Lung (tissue), 12 donors: ENCODE measurements around the gene LDLR. TPM values are rescaled to one million over a fixed set of nuclear protein-coding genes. Genes with fewer than 3 reads are reported as not detected.
A peak's percentile ranks its signal among the peaks of the same experiment; 100 is the strongest.

Experiments used
- ATAC-seq: fragments of 200-7000 bp; cut with Tn5 transposase; one replicate; pipeline ENCODE4 v1.9.1; 2020; ENCODE audit warnings: moderate number of reproducible peaks; ENCODE audit not compliant: insufficient read depth, low FRiP score
- DNase-seq, 3 donors: peaks; one replicate each; pipeline ENCODE4 v3.0.0-alpha.2; 2013 to 2017
- H3K27ac ChIP-seq, 2 donors: one replicate each; pipeline ENCODE4 v1.5.1; 2013; ENCODE audit warnings: mild to moderate bottlenecking in 2 of 2, moderate library complexity in 2 of 2, control low read depth in 1 of 2, inconsistent platforms in 1 of 2, low read depth in 1 of 2, low read length in 1 of 2
- H3K27me3 ChIP-seq, 3 donors: one replicate each; pipeline ENCODE4 v1.5.1; 2013; ENCODE audit warnings: low read length in 2 of 3; ENCODE audit not compliant: control insufficient read depth in 3 of 3, insufficient read depth in 3 of 3
- H3K36me3 ChIP-seq, 4 donors: one replicate each; pipeline ENCODE4 v1.5.1; 2013; ENCODE audit warnings: low read length in 4 of 4, mild to moderate bottlenecking in 1 of 4, moderate library complexity in 1 of 4; ENCODE audit not compliant: control insufficient read depth in 4 of 4, insufficient read depth in 4 of 4
- H3K4me1 ChIP-seq, 5 donors: one replicate each; pipeline ENCODE4 v1.5.1; 2013; ENCODE audit warnings: low read length in 5 of 5, mild to moderate bottlenecking in 2 of 5, moderate library complexity in 1 of 5; ENCODE audit not compliant: control insufficient read depth in 5 of 5, insufficient read depth in 5 of 5
- H3K4me3 ChIP-seq: one replicate; pipeline ENCODE4 v1.5.1; 2013; ENCODE audit warnings: mild to moderate bottlenecking, control low read depth, moderate library complexity
- H3K9ac ChIP-seq, 2 donors: one replicate each; pipeline ENCODE4 v1.5.1; 2013; ENCODE audit warnings: low read length in 2 of 2, control low read depth in 1 of 2; ENCODE audit not compliant: insufficient read depth in 1 of 2
- H3K9me3 ChIP-seq, 4 donors: one replicate each; pipeline ENCODE4 v1.5.1; 2013; ENCODE audit warnings: low read length in 3 of 4, mild to moderate bottlenecking in 1 of 4, moderate library complexity in 1 of 4; ENCODE audit not compliant: control insufficient read depth in 4 of 4, insufficient read depth in 3 of 4
- CTCF ChIP-seq: IDR thresholded peaks from 2 replicates; pipeline ENCODE4 v1.5.1; 2012; ENCODE audit warnings: mild to moderate bottlenecking; ENCODE audit errors: control extremely low read depth, extremely low read depth
- WGBS, 2 donors: extraction: QIAGEN DNeasy Blood & Tissue Kit; methylation state at CpG; one replicate each; pipeline ENCODE4 v1.1.7; 2013; 5-methylcytosine and 5-hydroxymethylcytosine counted together
- polyA plus RNA-seq, 2 donors: library from polyadenylated mRNA; stranded (reverse); fragments of 200-250 nt; gene quantifications; one replicate each; pipeline ENCODE4 v1.2.1, GENCODE V29; 2013
- total RNA-seq, 2 donors: library from RNA; depleted of rRNA in 1 of 2; stranded (reverse); fragments of >200 nt in 1 of 2; gene quantifications; one replicate each; pipeline ENCODE4 v1.2.1, GENCODE V29; 2014 to 2021
- donor health status: control.
- donor health status: control.
- donor health status: Bipolar disorder and iron deficiency.
- donor health status: healthy.
- donor health status: DM: yes; HTN: yes; CAD: no.

The LDLR gene
- total and polyA plus RNA-seq, 4 donors = 52.1 to 271 (median 201) TPM

GRCh38 chr19:11164296-11164695 is 75.0 kb downstream of the LDLR start:
- Histone ChIP-seq H3K27me3 (no peaks in the 10 kb centered on the region), H3K4me3 (no peak overlapping the region), H3K36me3 (peaks cover 9 to 42% (median 31%) of the 10 kb centered on the region in 4 donors), H3K27ac (peak overlapping the region; percentile 26 to 45), H3K4me1 (peaks cover 4 to 34% (median 17%) of the 10 kb centered on the region in 5 donors), H3K9me3 (no peaks in the 10 kb centered on the region), H3K9ac (peak overlapping the region in 1 of 2 donors; percentile 70)
- no peak for TF ChIP-seq CTCF
- 80 to 89% methylated on average over 11 of the region's 11 CpGs for WGBS, 2 donors
- DNase-seq (no peak), ATAC-seq (no peak)

DNA sequence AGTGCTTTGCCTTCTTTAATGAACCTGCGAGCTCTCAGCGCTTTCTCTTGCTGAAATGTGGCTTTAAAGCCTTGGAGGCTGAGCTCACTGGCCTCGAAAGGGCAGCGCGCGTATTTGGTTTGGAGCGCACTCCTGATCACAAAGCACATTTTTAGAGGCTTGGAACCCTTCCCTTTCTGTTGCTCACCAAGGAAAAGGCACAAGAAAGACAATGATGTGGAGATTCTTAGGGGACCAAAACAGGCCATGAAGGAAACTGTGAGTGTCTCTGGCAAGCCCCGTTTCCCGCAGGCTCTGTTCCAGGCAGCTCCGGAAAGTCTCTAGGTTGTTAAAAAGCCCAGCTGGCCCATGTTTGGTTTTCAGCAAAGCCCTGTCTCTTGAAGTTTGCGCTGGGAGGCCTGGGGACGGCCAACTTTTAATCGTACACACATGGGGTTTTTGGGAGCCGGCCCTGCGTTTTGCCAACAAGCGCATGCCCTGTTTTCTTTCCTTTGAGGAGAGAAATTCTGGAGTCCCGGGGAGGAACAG is 75.7 kb downstream of the LDLR start:
- Histone ChIP-seq H3K27ac (peak overlapping the region; percentile 26 to 72), H3K4me1 (peaks cover 4 to 32% (median 12%) of the 10 kb centered on the region in 5 donors), H3K27me3 (no peaks in the 10 kb centered on the region), H3K9me3 (no peaks in the 10 kb centered on the region), H3K36me3 (peaks cover 9 to 46% (median 35%) of the 10 kb centered on the region in 4 donors), H3K4me3 (no peak overlapping the region), H3K9ac (peak overlapping the region in 1 of 2 donors; percentile 70)
- 63 to 83% methylated on average over 17 of the region's 17 CpGs for WGBS, 2 donors
- no peak for TF ChIP-seq CTCF
- DNase-seq (peak; percentile 89 to 98 (median 97)), ATAC-seq (peak; percentile 38)

- peak overlapping the region; percentile 26 to 72 for H3K27ac ChIP-seq
- DNase-seq (no peak), ATAC-seq (no peak)
- H3K4me1 ChIP-seq = peaks cover 4 to 28% (median 8%) of the 10 kb centered on the region in 5 donors
- peaks cover 9 to 52% (median 39%) of the 10 kb centered on the region in 4 donors for H3K36me3 ChIP-seq
- H3K9ac ChIP-seq = peak overlapping the region in 1 of 2 donors; percentile 55
- H3K27me3 ChIP-seq = no peaks in the 10 kb centered on the region
- TF ChIP-seq CTCF = no peak
- 79 to 88% methylated on average over 13 of the region's 13 CpGs for WGBS, 2 donors
- H3K4me3 ChIP-seq = no peak overlapping the region
- H3K9me3 ChIP-seq = no peaks in the 10 kb centered on the region
These were observed 76.3 kb downstream of the LDLR start for GRCh38 chr19:11165486-11166030.
